Measurements from ENCODE around the gene OSBPL6.

The OSBPL6 gene

GRCh38 chr2:178238750-178239149, 44.4 kb downstream of the OSBPL6 start:
- DNase-seq, result no peak

- no peak for DNase-seq
These were observed 47.7 kb downstream of the OSBPL6 start for GRCh38 chr2:178241844-178242551.

- DNase-seq, result no peak
These were observed 48.2 kb downstream of the OSBPL6 start for GRCh38 chr2:178242552-178242883.

- DNase-seq, result no peak
These were observed 49.6 kb downstream of the OSBPL6 start for GRCh38 chr2:178243961-178244360.

GRCh38 chr2:178244777-178245176, 50.5 kb downstream of the OSBPL6 start:
- DNase-seq, result no peak

- DNase-seq, result no peak
These were observed 52.4 kb downstream of the OSBPL6 start for GRCh38 chr2:178246696-178247095.

- DNase-seq, result no peak
These were observed 52.9 kb downstream of the OSBPL6 start for GRCh38 chr2:178247250-178247649.

- no peak for DNase-seq
These were observed 56.1 kb downstream of the OSBPL6 start for GRCh38 chr2:178250429-178250828.

GRCh38 chr2:178251151-178251955, 57.0 kb downstream of the OSBPL6 start:
- DNase-seq, result no peak

- no peak for DNase-seq
These were observed 62.2 kb downstream of the OSBPL6 start for GRCh38 chr2:178256382-178257042.

GRCh38 chr2:178257127-178257526, 62.8 kb downstream of the OSBPL6 start:
- no peak for DNase-seq

GRCh38 chr2:178258916-178259315, 64.6 kb downstream of the OSBPL6 start:
- DNase-seq, result no peak

GRCh38 chr2:178263159-178263860, 69.0 kb downstream of the OSBPL6 start:
- DNase-seq, result no peak

GRCh38 chr2:178264211-178264610, 69.9 kb downstream of the OSBPL6 start:
- no peak for DNase-seq

- DNase-seq, result no peak
These were observed 71.5 kb downstream of the OSBPL6 start for GRCh38 chr2:178265851-178266250.

GRCh38 chr2:178266445-178266844, 72.1 kb downstream of the OSBPL6 start:
- DNase-seq, result no peak

- no peak for DNase-seq
These were observed 73.3 kb downstream of the OSBPL6 start for GRCh38 chr2:178267660-178268059.

GRCh38 chr2:178268435-178268834, 74.1 kb downstream of the OSBPL6 start:
- no peak for DNase-seq

GRCh38 chr2:178269438-178270224, 75.3 kb downstream of the OSBPL6 start:
- no peak for DNase-seq

- DNase-seq, result no peak
These were observed 76.0 kb downstream of the OSBPL6 start for GRCh38 chr2:178270338-178270737.

- no peak for DNase-seq
These were observed 76.8 kb downstream of the OSBPL6 start for GRCh38 chr2:178271094-178271493.

Data from right kidney (tissue), 1 donor.